HEK293T (cell line): ENCODE results near the gene HSD11B1L.
A peak's percentile ranks its signal among the peaks of the same experiment; 100 is the strongest.

ENCODE experiments used
- ARNT ChIP-seq: fragments of 450-650 bp; IDR thresholded peaks from 2 replicates; pipeline ENCODE4 v1.6.1; 2017; ENCODE audit warnings: mild to moderate bottlenecking
- BHLHE40 ChIP-seq: fragments of 450-650 bp; IDR thresholded peaks from 2 replicates; pipeline ENCODE4 v1.6.1; 2016; ENCODE audit warnings: mild to moderate bottlenecking, moderate library complexity, borderline replicate concordance
- ELF4 ChIP-seq: fragments of 450-650 bp; IDR thresholded peaks from 2 replicates; pipeline ENCODE4 v1.6.1; 2017; ENCODE audit warnings: antibody characterized with exemption
- FOXA1 ChIP-seq: fragments of 450-650 bp; IDR thresholded peaks from 2 replicates; pipeline ENCODE4 v1.6.1; 2016; ENCODE audit warnings: mild to moderate bottlenecking
- FOXK2 ChIP-seq: fragments of 450-650 bp; IDR thresholded peaks from 2 replicates; pipeline ENCODE4 v1.6.1; 2016; ENCODE audit warnings: mild to moderate bottlenecking
- FOXM1 ChIP-seq: fragments of 450-650 bp; IDR thresholded peaks from 2 replicates; pipeline ENCODE4 v1.6.1; 2017; ENCODE audit warnings: mild to moderate bottlenecking, borderline replicate concordance
- HDGF ChIP-seq: fragments of 450-650 bp; IDR thresholded peaks from 2 replicates; pipeline ENCODE4 v1.6.1; 2017; ENCODE audit warnings: antibody characterized with exemption, borderline replicate concordance
- L3MBTL2 ChIP-seq: fragments of 450-650 bp; conservative IDR thresholded peaks from 2 replicates; pipeline ENCODE4 v1.6.1; 2016; ENCODE audit warnings: mild to moderate bottlenecking
- LEF1 ChIP-seq: fragments of 450-650 bp; IDR thresholded peaks from 2 replicates; pipeline ENCODE4 v1.6.1; 2017; ENCODE audit warnings: mild to moderate bottlenecking, borderline replicate concordance
- NFRKB ChIP-seq: fragments of 450-650 bp; IDR thresholded peaks from 2 replicates; pipeline ENCODE4 v1.6.1; 2016; ENCODE audit warnings: mild to moderate bottlenecking, moderate library complexity
- SP1 ChIP-seq: fragments of 450-650 bp; IDR thresholded peaks from 2 replicates; pipeline ENCODE4 v1.6.1; 2017
- SUZ12 ChIP-seq: fragments of 450-650 bp; IDR thresholded peaks from 2 replicates; pipeline ENCODE4 v1.6.1; 2016; ENCODE audit warnings: mild to moderate bottlenecking
- TARDBP ChIP-seq: fragments of 450-650 bp; IDR thresholded peaks from 2 replicates; pipeline ENCODE4 v1.6.1; 2016
- ZNF384 ChIP-seq: fragments of 450-650 bp; IDR thresholded peaks from 2 replicates; pipeline ENCODE4 v1.6.1; 2016

GRCh38 chr19:5680084-5680436 is 767 bp upstream of the HSD11B1L start:
- TF ChIP-seq SP1 = no peak
- TF ChIP-seq FOXM1 = no peak
- TF ChIP-seq ELF4 = no peak
- no peak for TF ChIP-seq BHLHE40
- no peak; the same call in 1 of the 2 replicates for TF ChIP-seq TARDBP
- TF ChIP-seq SUZ12 = no peak
- TF ChIP-seq HDGF = no peak
- TF ChIP-seq FOXA1 = no peak
- TF ChIP-seq ZNF384 = no peak
- no peak for TF ChIP-seq ARNT
- peak; percentile 32; the same call in 1 of the 2 replicates for TF ChIP-seq L3MBTL2
- no peak for TF ChIP-seq NFRKB
- no peak for TF ChIP-seq FOXK2
- TF ChIP-seq LEF1 = no peak
